SJSA1 (cell line): ENCODE measurements around the gene ZNF362. TPM values are rescaled to one million over a fixed set of nuclear protein-coding genes. Genes with fewer than 3 reads are reported as not detected.

Source experiments
- DNase-seq, 2 experiments: peaks; one replicate each; pipeline ENCODE4 v3.0.0-alpha.2; 2015 to 2020; ENCODE audit warnings: low spot score in 2 of 2, low read depth in 1 of 2
- H3K27ac ChIP-seq: fragments of 250-450 bp; sonication (Bioruptor Pico); 2 replicates; pipeline ENCODE4 v1.5.1; 2020; ENCODE audit warnings: mild to moderate bottlenecking, moderate library complexity
- H3K27me3 ChIP-seq: fragments of 250-450 bp; sonication (Bioruptor Pico); replicated peaks from 2 replicates; pipeline ENCODE4 v1.5.1; 2020; ENCODE audit warnings: mild to moderate bottlenecking, moderate library complexity
- H3K36me3 ChIP-seq: fragments of 250-450 bp; sonication (Bioruptor Pico); 2 replicates; pipeline ENCODE4 v1.5.1; 2020; ENCODE audit warnings: mild to moderate bottlenecking
- H3K4me1 ChIP-seq: fragments of 250-450 bp; sonication (Bioruptor Pico); replicated peaks from 2 replicates; pipeline ENCODE4 v1.6.1; 2021; ENCODE audit warnings: mild to moderate bottlenecking
- H3K4me3 ChIP-seq: fragments of 250-450 bp; sonication (Bioruptor Pico); 2 replicates; pipeline ENCODE4 v1.5.1; 2020; ENCODE audit warnings: mild to moderate bottlenecking
- H3K9me3 ChIP-seq: fragments of 250-450 bp; sonication (Bioruptor Pico); replicated peaks from 2 replicates; pipeline ENCODE4 v1.5.1; 2020; ENCODE audit warnings: mild to moderate bottlenecking
- total RNA-seq: library from RNA; depleted of rRNA; stranded (reverse); fragments of >200 nt; shearing (Covaris generic); gene quantifications from 2 replicates; pipeline ENCODE4 v1.2.3, GENCODE V29; 2014

The ZNF362 gene
- total RNA-seq, 1 experiment from 2014 or later = 21.4 TPM

DNA sequence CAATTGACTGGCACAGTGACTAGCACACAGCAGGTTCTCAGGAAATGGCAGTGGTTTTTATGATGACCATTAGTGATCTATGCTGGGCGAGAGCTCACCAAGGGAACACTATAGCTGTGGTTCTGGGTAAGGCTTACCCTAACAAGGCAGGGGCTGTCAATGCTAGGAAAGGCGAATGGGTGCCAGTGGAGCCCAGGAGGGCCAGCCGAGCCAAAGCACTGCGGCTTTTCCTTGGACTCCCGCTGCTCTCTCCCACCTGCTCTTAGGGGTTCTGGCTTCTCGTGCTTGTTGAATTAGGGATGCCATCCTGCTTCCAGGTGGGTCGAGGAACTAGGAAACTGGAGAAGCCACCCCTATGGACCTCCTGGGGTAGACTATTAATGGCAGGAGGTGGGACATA lies 74.6 kb downstream of the ZNF362 start:
- Histone ChIP-seq H3K36me3 (peaks cover 94% of the 10 kb centered on the region), H3K27me3 (no peaks in the 10 kb centered on the region), H3K9me3 (no peaks in the 10 kb centered on the region), H3K27ac (no peak overlapping the region), H3K4me1 (peaks cover under 1% of the 10 kb centered on the region), H3K4me3 (no peak overlapping the region)
- DNase-seq = no peak

DNA sequence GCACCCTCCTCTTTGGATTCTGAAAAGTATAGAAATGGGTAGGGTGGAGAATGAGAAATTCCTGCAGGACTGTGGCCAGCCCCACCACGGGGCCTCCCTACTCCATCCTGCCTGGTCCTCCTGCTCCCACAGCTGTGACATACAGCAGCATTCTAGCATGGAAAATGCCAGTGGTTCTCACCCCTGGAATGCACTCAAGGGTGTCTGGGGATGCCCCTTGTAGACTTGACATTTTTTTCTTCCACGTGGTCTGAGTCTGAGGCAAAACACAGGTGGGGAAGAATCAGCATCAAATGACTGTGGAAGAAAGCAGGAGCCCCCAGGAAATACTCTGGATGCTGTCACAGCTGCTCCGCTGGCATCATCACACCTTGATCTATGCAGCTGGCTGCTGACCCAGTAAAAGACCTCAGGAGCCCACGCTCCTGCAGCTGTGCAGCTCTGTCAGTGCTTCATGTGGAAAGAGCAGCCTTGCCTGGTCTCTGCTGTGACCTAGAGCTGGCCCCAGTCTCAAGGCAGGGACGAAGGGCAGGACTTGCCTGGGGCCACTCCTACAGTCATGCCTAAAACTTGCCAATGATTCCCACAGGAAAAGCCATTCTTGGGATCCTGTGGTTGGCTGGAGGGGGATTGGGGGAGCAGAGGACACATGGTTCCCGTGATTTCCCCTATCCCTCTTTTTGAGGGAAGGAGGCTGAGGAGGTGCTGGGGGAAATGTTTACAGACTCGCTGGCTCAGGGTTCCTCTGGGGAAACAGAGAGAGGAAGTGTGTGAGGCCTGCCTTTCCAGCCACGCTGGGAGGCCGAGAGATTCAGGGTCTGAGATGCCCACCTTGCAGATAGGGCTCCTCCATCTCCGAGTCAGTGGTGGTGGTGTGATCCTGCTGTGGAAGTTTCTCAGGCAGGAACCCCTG lies 75.4 kb downstream of the ZNF362 start:
- no peak overlapping the region for H3K27ac ChIP-seq
- no peak overlapping the region for H3K4me3 ChIP-seq
- H3K4me1 ChIP-seq = peaks cover 8% of the 10 kb centered on the region
- H3K9me3 ChIP-seq = no peaks in the 10 kb centered on the region
- no peak for DNase-seq
- peaks cover 88% of the 10 kb centered on the region for H3K36me3 ChIP-seq
- no peaks in the 10 kb centered on the region for H3K27me3 ChIP-seq

DNA sequence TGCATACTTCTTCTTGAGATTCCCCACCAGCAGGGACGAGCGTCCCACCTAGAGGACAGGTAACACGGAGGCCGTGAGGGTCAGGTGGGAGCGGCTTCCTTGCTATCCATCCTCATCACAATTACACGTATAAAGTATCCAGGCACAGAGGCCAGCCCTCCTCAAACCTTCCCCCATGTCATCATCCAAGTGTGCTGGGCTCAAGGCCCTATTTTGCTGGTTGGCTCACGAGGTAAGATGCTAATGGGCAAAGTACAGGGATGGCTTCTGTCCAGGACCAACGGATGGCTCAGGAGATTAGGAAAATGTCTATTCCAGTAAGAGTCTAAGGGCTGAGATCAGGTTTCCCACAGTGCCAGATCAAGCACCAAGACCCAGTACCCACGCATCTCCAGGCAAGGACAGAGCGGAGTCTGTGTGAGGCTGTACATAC lies 76.1 kb downstream of the ZNF362 start:
- Histone ChIP-seq H3K27ac (no peak overlapping the region), H3K9me3 (no peaks in the 10 kb centered on the region), H3K4me1 (peaks cover 13% of the 10 kb centered on the region), H3K4me3 (no peak overlapping the region), H3K27me3 (no peaks in the 10 kb centered on the region), H3K36me3 (peaks cover 82% of the 10 kb centered on the region)
- DNase-seq = no peak

DNA sequence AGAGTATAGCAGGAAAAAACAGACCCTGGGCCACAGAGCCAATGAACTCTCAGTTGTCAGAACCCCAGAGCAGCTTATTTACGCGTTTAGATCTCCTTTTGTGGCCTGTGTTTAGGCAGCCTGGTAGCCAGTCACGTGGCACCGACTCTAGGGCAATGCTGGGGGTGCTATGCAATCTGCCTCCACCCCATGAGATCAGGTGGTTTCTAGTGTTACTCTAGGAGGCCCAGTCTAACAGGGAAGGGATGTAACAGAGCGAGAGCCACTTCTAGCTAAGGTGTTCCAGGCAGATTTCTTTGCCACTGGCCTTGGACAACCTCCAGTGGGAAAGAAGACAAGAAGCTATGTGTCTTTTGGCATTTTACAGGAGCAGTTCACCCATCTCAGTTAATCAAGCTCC lies 76.6 kb downstream of the ZNF362 start:
- peaks cover 76% of the 10 kb centered on the region for H3K36me3 ChIP-seq

DNA sequence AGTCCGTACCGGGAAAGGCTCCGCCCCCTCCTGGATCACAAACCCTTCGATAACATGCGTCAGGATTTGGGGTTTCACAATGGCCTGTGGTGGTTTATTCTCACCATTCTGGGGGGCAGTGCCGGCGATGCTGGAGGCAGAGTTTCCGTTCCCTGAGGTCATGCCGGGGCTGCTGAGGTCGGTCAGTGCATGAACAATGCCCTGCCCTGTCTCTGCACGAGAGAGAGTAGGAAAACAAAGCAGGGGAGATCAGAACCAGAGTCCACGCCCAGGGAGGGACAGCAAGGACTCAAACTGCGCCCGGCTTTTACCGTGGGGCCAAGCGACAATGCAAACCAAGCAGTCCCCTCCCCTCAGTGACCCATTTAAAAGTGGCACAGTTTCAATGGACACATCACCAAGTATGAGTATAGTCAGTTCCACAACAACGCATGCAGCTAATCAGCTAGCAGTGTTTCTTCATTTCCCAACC lies 77.8 kb downstream of the ZNF362 start:
- H3K27ac ChIP-seq = no peak overlapping the region
- H3K4me1 ChIP-seq = peaks cover 22% of the 10 kb centered on the region
- H3K36me3 ChIP-seq = peaks cover 67% of the 10 kb centered on the region
- no peak for DNase-seq
- no peaks in the 10 kb centered on the region for H3K27me3 ChIP-seq
- no peak overlapping the region for H3K4me3 ChIP-seq
- H3K9me3 ChIP-seq = no peaks in the 10 kb centered on the region

More for the DNA sequence above, 76.6 kb downstream of the ZNF362 start:
- no peaks in the 10 kb centered on the region for H3K9me3 ChIP-seq
- H3K27ac ChIP-seq = no peak overlapping the region
- H3K27me3 ChIP-seq = no peaks in the 10 kb centered on the region
- peaks cover 13% of the 10 kb centered on the region for H3K4me1 ChIP-seq
- no peak overlapping the region for H3K4me3 ChIP-seq
- no peak for DNase-seq

DNA sequence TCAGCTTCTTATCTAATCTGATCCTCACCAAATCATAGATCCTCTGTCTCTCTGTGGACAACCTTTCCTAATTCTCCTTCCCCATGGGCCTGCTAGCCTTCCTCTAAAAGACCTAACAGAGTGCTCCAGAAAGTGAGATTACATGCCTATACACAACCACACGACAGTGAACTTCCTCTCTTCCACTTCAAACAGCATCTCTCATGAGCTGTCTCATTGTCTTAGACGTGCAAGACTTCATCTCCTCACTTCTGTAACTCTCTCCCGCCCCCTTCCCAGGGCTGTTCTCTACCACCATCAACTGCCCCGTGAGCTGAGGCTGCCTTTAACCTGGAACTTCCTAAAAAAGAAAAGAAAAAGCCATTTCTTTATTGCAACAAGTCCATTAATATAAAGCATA lies 78.7 kb downstream of the ZNF362 start:
- no peaks in the 10 kb centered on the region for H3K27me3 ChIP-seq
- no peaks in the 10 kb centered on the region for H3K9me3 ChIP-seq
- no peak overlapping the region for H3K4me3 ChIP-seq
- no peak for DNase-seq
- peaks cover 31% of the 10 kb centered on the region for H3K4me1 ChIP-seq
- H3K36me3 ChIP-seq = peaks cover 66% of the 10 kb centered on the region
- no peak overlapping the region for H3K27ac ChIP-seq

DNA sequence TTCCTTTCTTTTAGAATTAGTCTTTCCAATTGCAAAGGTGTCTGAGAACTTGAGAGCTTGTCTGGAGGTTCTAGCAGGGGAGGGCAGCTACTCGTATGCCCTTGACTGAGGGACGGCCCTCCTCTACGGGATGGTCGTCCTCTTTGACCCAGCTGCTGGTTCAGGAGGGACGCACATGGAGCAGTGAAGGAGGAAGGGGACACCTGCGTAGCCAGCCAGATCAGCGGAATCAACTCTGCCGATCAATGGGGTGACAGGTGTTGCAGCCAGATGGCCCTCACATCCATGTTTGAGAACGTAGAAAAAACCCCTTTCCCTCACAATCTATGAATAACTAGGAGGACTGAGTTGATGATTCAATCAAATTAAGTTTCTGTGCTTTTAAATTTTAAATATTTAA lies 80.3 kb downstream of the ZNF362 start:
- peaks cover 66% of the 10 kb centered on the region for H3K36me3 ChIP-seq
- no peak for DNase-seq
- H3K9me3 ChIP-seq = no peaks in the 10 kb centered on the region
- peaks cover 44% of the 10 kb centered on the region for H3K4me1 ChIP-seq
- H3K4me3 ChIP-seq = no peak overlapping the region
- no peaks in the 10 kb centered on the region for H3K27me3 ChIP-seq
- H3K27ac ChIP-seq = no peak overlapping the region

DNA sequence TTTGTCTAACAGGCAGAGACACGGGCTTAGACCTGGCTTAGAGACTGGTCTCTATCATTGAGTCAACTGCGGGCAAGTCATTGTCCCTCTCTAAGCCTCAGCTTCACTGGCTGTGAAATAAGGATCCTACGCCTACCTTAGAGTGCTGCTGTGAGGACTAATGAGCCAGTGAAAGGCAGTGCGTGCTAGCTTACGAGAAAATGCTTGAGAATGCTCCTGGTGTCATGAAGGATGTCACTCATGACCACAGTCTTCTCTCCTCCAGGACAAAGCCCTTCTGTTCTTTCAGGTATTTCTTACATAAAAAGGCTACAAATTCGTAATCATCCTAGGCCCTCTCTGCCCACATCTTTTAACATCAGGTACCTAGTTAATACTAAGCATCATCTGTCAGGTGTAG lies 81.1 kb downstream of the ZNF362 start:
- no peak for DNase-seq
- Histone ChIP-seq H3K4me3 (no peak overlapping the region), H3K4me1 (peaks cover 53% of the 10 kb centered on the region), H3K9me3 (no peaks in the 10 kb centered on the region), H3K27me3 (no peaks in the 10 kb centered on the region), H3K36me3 (peaks cover 63% of the 10 kb centered on the region), H3K27ac (no peak overlapping the region)

DNA sequence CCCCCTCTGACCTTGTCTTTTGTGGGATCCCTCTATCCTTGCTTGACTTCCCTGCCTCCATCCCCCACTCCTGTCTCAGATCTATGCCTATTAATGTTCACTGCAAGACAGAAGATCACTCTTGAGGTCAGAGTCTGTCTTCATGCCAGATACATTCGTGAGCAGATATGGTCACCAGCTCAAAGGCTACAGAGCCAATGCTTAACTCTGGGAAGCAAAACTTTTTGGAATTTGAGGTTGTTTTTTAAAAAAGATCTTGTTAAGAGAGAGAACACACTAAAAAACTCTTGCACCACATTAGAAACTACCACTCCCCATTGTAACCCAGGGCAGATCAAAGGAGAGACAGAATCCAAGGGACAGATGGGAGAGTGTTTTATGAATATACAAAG lies 81.8 kb downstream of the ZNF362 start:
- no peaks in the 10 kb centered on the region for H3K9me3 ChIP-seq
- no peaks in the 10 kb centered on the region for H3K27me3 ChIP-seq
- H3K36me3 ChIP-seq = peaks cover 63% of the 10 kb centered on the region
- H3K27ac ChIP-seq = no peak overlapping the region
- DNase-seq = no peak
- peaks cover 59% of the 10 kb centered on the region for H3K4me1 ChIP-seq
- no peak overlapping the region for H3K4me3 ChIP-seq

DNA sequence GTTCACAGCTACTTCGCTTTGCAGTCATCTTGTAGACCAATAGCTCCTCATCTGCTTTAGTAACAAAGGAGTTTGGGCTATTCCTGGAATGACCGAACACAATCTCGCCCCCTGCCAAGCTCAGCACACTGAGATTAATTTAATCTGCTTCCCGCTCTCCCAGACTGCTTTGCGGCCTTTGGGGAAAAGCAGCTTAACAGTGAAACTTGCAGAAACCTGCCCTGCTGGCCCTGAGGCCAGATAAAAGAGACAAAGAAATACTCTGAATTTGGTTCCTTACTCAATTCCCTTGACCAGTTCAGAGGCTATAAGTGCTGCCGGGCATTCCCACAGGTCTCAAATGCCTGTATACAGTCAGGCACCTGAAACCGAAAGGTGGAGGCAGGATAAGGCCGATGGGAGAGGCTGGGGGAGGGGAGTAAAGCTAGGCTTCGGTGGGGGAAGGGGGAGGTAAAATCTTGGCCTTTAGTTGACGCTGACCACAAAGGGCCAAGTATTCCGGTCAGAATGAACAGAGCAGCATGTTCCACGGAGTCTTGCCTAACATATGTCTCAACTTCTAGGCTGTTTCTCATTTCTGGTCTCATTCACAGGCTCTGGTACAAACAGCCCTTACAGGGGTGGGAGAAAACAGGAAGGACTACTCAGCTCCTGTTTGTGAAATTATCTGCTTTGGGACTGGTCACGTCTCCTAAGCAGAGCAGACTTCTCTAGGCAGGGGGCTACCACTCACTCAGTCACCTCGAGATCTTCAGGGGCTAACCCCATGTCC lies 82.3 kb downstream of the ZNF362 start:
- no peaks in the 10 kb centered on the region for H3K27me3 ChIP-seq
- DNase-seq = no peak
- H3K9me3 ChIP-seq = no peaks in the 10 kb centered on the region
- peaks cover 62% of the 10 kb centered on the region for H3K4me1 ChIP-seq
- no peak overlapping the region for H3K27ac ChIP-seq
- H3K4me3 ChIP-seq = no peak overlapping the region
- H3K36me3 ChIP-seq = peaks cover 60% of the 10 kb centered on the region

DNA sequence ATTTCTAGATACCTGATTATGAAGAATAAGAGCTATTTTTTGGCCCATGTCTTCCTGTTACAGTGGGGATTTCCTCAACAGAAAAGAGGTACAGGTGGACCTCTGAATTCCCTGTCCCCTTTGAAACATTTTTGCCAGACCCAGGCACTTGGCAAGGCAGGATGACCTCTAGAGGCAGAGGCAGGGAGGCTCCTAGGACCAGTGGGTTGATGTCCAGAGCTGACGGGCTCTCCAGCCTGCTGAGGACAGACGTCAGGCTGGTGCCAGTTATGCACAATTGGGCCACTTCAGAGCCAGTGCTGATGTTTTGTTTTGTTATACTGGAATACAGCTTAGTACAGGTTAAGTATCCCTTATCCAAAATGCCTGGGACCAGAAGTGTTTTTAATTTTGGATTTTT lies 83.1 kb downstream of the ZNF362 start:
- DNase-seq = no peak
- Histone ChIP-seq H3K27ac (no peak overlapping the region), H3K4me1 (peaks cover 69% of the 10 kb centered on the region), H3K27me3 (no peaks in the 10 kb centered on the region), H3K4me3 (no peak overlapping the region), H3K9me3 (no peaks in the 10 kb centered on the region), H3K36me3 (peaks cover 60% of the 10 kb centered on the region)

DNA sequence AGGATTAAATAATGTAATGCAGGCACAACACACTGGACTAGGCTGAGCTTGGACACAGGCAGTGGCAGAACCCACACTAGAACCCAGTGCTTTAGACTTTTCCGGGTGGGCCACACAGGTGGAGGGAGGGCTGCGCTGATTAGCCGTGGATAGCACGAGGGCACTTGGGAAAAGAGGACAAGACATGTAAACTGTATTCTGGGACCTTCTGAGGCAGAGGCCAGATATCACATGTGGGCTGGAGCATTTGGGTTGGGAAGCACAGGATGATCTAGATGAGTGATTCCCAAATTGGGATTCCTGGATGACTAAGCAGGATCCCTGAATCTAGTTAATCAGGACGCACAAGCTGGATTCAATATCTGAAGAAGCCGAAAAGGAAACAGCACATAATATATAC lies 84.9 kb downstream of the ZNF362 start:
- no peaks in the 10 kb centered on the region for H3K9me3 ChIP-seq
- no peak overlapping the region for H3K27ac ChIP-seq
- H3K4me3 ChIP-seq = no peak overlapping the region
- peaks cover 84% of the 10 kb centered on the region for H3K4me1 ChIP-seq
- no peak for DNase-seq
- H3K36me3 ChIP-seq = peaks cover 63% of the 10 kb centered on the region
- H3K27me3 ChIP-seq = no peaks in the 10 kb centered on the region

DNA sequence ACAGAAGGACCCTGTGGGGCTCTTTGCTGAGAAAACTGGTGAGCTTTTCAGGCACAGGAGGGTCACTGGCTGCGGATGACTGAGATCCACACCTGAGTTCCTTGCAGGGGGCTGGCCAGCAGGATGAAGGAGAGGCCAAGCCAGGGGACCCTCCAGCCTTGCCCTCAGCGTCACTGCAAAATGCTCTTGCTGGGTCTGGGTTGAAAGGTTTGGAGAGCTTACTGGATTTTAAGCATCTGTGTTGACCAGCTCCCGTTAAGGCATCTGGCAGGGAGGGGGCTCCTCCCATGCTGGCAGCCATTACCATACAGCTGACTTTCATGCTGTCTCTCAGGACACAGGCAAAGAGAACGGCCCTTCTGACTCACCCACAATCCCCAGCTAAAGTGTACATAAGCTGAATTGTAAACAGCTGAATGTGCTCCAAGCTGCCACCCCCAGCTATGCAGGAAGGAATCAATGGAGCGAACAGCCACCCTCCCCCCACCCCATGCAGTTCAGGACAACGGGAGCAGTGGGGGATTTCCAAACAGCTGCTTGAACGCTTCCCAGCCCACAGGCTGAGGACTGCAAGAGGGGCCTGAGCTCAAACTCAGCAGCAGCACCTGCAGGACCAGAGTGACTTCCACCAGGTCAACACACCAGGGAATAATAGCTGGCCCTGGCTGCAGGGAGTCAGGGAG lies 85.9 kb downstream of the ZNF362 start:
- DNase-seq = peak; percentile 94 to 95
- Histone ChIP-seq H3K4me3 (no peak overlapping the region), H3K27me3 (no peaks in the 10 kb centered on the region), H3K27ac (peak overlapping the region; percentile 1; the same call in 1 of the 2 replicates), H3K9me3 (no peaks in the 10 kb centered on the region), H3K4me1 (peaks cover 84% of the 10 kb centered on the region), H3K36me3 (peaks cover 68% of the 10 kb centered on the region)
